NK-92 (cell line): ENCODE measurements around the gene WDR73.
"Not testable (repeated sequence)": the region's sequence is repeated elsewhere in the genome, so short reads cannot be mapped to it uniquely, and the experiment has no call there.

ENCODE experiments used
- DNase-seq: peaks from one replicate; lab custom pipeline; 2025; ENCODE audit not compliant: unreplicated experiment; lab: John Stamatoyannopoulos, UW

Gene WDR73

DNA sequence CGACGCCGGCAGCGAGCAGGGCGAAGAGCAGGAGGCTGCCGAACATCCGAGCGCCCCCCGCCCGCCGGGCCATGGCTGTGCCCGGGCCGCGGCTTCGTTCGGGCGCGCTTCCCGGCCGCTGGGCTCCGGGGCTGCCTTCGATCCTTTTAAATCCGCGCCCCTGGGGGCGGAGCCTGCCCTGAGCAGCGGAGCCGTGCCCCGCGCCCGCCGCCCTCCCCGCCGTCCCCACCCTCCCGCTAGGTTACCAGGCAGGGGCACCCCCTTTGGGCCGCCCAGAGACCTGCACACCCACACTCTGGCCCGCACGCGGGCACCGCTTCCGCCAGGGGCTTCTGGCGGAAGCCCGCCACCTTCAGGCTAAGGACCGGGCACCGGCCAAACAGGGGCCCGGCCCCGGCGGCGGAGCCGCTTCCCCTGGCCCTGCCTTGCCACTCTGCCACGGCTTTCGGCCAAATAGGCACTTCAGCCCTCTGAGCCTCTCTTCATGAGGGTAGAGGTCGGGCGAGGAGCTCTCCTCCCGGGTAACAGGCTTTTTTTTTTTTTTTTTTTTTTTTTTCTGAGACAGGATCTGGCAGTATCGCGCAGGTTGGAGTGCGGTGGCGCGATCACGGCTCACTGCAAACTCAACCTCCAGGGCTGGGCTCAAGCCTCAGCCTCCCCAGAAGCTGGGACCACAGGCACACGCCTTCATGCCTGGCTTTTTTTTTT is 4.2 kb upstream of the WDR73 start, which contains the start of gene NMB:
Gene NMB (minus strand): TSS at position 120 of the 708 bp plus-strand sequence. CDS start 47 bp downstream, at position 73.
- DNase-seq: peak; percentile 19

DNA sequence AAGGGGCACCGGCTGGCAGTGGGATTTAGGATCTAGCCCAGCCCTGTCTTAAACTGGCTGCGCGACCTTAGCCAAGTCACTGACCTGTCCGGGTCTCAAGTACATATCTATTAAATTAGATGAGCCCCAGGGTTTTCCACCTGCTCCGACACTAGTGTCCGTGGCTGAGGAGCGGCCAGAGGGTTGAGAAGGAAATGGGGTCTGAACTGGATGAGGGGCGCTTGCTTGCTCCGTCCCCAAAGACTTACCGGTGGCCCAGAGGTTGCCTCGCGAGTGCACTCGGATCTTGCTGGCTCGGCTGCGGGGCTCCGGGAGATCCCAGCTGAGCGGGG is 3.6 kb upstream of the WDR73 start:
- DNase-seq: no peak

DNA sequence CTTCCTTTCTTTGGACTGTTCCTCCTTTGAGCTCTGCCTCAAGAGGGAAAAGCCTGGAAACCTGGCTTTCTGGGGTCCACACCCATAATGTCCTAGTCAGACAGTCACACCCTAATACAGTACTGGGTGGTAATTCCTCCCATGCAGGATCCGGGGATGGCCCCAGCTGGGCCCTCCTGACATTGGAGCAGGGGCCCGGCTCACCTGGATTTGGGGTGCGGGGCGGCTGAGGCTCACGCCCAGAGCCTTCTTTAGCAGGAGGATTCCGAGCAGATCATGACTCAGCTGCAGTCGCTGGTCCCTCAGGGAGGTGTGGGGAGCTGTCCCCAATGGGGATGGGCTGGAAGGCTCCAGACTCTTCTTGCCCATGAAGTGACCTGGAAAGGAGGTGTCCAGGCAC is 2.9 kb upstream of the WDR73 start:
- no peak for DNase-seq

DNA sequence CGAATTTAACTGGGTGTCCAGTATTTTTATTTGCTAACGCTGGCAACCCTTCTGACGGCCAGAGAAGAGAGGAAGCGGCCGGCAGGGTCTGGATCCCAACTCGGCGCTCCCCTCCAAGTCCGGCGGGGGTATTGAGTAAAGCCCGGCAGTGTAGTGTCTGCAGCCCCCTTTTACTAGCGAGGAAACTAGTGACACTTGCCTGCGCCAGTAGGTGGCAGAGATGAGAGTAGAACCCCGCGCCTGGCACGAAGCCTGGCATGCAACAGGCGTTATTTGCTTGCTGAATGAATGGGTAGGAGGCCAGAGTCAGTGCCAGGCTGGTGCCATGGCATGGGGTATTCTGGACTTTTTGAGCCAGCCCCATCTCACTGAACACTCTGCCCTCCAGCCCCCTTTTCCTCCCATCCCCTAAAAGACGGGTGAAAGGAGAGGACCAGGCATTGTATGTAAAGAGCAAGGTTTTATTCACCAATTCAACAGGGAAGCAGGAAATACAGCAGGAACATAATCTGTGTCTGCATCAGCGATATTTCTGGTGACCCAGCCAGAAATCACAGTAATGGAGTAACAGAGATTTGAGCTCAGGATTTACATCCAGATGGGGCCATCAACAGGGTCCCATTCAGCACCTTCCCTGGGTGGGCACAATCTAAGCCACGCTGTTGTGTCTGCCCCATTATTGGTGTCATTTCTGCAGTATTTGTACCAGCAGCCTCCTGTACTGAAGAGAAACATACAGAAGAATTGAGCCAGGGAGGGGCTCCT is 788 bp upstream of the WDR73 start:
- no peak for DNase-seq

DNA sequence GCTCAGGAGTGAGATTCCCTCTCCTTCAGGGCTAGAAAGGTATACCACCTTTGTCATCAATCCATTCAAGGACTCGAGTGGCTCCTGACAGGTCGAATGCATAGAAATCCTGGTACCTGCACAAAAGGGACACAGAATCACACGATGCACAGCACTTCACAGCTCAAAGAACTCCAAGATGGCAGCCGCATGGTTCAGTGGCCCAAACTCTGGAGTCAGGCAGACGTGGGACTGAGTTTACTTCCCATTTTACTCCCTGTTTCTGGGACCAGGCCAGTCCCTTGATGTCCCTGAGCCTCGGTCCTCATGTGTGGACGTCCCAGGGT is 536 bp downstream of the WDR73 start:
- no peak for DNase-seq

DNA sequence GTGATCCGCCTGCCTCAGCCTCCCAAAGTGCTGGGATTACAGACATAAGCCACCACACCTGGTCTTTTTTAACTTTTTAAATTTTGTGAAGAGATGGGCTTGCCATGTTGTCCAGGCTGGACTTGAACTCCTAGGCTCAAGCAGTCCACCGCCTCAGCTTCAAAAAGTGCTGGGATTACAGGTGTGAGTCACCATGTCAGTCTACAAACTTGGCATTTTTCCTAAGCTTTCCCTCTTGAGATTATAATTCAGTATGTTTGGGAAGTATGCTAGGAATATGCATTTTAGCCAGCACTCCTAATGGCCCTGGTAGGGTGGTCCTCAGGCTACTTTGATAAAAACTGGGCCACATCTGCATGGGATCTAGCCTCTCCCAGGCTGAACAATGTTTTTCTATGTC is 4.4 kb downstream of the WDR73 start:
- no peak for DNase-seq

DNA sequence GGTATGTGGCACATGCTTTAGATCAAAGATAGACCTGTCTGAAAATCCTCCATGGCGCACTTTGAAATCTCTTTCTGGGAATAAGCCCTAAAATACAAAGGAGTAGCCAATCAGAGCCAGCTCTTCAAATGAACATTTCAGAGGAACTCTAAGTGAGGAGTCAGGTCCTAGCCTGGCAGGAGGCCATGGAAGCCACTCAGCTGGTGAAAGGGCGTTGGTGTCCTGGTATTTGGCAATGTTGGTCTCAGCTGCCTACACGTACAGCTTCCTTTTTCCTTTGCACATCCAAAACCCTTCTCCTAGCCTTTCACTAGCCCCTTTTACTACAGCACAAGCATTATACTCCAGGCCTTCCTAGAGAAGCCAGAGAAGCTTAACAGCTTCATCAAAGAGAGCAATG is 5.5 kb downstream of the WDR73 start:
- no peak for DNase-seq

DNA sequence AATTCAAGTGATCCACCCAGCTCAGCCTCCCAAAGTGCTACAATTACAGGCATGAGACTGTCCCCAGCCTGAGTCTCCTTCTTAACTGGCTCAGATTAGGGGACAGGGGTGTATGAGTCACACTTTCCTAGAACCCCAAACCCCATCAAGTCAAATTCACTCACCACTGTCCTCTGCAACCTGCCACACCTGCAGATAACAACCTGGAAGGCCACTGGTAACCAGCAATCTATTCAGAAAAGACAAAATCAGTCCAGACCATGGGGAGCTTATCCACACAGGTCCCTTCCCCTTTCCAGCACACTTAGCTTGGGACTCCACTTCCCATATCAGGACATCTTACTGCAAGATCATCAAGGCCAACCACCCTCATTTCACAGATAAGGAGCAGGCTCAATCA is 6.4 kb downstream of the WDR73 start:
- no peak for DNase-seq

DNA sequence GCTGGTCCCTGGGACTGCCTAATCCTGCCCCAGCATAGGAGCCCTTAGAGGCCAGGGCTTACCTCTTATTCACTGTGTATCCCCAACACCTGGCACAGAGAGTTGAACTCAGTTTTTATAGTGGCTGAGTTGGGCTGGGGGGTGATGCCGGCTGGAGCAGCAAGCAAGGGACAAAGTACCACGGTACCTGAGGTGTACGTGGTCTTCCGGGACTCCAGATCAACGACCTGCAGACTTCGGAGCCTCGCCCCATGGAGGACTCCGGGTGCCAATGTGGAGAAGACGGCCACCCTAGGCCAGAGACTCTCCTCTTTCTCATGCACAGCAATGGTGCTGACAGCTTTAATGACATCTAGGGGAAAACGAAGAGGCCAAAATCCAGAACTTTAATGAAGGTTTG is 8.1 kb downstream of the WDR73 start:
- no peak for DNase-seq

DNA sequence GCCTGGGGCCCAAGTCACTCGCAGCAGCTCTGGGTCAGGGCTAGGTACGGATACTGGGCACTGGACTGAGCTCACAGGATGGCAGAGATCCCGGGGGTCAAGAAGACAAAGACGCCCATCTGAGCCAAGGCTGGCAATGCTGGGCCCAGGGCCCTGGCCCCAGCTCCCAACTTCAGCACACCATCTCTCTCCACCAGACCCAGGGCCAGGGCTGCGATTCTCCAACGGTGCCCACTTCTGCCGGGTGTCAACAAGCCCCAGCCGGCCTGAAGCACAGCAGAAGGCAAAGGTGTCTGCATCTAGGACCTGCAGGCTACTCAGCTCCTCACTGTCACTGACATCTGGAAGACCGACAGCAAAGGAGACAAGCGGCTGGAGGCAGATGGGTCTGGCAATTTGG is 8.6 kb downstream of the WDR73 start:
- no peak for DNase-seq

DNA sequence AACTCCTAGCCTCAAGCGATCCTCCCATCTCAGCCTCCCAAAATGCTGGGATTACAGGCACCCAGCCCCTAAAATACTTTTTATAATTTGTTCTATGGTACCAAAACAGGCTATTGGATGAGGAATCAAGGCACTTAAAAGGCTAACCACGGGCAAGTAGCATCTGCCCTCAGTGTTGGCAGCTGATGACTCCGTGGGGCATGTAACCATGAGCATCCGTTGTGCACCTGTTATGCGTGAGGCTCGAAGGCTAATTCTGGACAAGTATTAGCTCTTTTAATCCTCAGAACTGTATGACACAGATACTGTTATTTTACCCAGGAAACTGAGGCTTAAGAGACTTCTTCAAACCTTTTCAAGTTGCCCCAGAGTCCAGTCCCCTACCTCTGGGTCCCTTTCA is 10.2 kb downstream of the WDR73 start:
- no peak for DNase-seq

DNA sequence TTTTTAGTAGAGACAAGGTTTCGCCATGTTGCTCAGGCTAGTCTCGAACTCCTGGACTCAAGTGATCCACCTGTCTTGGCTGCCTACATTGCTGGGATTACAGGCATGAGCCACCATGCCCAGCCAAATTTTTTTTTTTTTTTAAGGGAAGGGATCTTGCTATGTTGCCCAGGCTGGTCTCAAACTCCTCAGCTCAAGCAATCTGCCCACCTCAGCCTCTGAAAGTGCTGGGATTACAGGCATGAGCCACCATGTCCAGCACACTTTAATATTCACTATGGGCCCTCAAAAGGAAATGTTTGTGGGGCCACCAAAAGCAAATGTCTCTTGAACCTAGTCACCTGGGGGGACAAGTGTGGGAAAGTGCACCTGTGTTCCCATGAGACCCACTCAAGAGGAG is 11.4 kb downstream of the WDR73 start:
- DNase-seq: not testable (repeated sequence)

DNA sequence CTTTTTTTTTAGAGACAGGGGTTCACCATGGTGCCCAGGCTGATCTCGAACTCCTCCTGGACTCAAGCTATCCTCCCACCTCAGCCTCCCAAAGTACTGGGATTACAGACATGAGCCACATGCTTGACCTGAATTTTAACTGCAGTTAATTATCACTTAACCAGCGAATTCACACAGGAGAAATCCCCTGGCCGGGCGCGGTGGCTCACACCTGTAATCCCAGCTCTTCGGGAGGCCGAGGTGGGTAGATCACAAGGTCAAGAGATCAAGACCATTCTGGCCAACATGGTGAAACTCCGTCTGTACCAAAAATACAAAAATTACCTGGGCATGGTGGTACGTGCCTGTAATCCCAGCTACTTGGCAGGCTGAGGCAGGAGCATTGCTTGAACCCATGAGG is 12.2 kb downstream of the WDR73 start:
- not testable (repeated sequence) for DNase-seq

DNA sequence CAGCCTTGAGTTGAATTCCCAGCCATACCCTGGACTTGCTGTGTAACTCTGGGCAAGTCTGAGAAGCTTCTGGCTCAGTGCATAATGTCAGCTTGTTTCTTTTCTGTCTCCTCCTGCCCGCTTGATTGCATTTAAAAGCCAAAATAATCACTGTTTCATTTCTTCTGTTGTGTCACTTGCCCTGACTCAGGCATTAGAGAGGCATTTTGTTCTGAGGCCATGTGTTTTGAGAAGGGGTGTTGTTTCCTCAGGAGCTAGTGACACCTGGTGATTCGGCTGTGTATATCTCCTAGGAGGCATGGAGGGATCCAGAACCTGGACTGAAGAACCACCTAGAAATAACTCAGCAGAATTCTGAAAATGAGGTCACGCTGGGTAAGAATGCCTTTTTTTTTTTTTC is 16.0 kb downstream of the WDR73 start:
- no peak for DNase-seq

DNA sequence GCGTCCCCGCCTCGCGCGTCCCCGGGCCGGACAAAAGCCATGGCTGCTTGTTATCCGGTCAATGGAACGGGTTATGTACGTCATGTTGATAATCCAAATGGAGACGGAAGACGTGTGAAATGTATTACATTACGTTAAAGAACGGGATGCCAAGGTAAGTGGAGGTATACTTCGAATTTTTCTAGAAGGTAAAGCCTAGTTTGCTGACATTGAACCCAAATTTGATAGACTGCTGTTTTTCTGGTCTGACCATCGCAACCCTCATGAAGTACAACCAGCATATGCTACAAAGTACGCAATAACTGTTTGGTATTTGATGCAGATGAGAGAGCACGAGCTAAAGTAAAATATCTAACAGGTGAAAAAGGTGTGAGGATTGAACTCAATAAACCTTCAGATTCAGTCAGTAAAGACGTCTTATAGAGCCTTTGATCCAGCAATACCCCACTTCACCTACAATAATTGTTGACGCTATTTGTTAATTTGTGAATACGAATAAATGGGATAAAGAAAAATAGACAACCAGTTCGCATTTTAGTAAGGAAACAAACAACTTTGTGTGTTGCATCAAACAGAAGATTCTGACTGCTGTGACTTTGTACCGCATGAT is 19.8 kb downstream of the WDR73 start:
- DNase-seq: no peak

DNA sequence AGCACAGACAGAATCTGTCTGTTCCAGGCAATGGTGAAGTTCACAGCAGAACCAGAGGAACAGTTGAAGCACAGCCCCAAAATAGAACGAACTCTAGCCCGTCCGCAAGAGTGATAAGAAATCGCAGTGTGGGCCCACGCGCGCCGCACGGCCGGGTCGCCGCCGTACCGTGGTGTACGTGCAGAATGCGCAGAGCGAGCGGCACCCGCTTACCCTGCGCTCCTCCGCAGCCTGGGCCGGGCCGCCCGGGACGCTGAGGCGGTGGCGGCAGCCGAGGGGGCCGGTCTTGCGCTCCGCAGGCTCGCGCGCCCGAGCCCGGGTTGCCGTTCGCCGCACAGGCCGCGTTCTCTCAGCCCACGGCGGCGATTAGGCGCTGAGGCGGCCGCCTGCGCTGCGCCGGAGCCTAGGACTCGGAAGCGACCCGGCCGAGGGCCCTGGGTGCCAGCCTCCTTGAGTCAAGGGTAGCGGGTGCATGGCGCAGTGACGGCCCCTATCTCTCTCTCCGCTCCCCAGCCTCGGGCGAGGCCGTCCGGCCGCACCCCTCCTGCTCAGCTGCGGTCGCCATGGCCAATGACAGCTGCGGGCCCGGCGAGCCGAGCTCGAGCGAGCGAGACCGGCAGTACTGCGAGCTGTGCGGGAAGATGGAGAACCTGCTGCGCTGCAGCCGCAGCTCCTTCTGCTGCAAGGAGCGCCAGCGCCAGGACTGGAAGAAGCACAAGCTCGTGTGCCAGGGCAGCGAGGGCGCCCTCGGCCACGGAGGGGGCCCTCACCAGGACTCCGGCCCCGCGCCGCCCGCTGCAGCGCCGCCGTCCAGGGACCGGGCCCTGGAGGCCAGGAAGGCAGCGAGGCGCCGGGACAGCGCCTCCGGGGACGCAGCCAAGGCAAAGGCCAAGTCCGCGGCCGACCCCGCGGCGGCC is 20.5 kb downstream of the WDR73 start:
- no peak for DNase-seq

DNA sequence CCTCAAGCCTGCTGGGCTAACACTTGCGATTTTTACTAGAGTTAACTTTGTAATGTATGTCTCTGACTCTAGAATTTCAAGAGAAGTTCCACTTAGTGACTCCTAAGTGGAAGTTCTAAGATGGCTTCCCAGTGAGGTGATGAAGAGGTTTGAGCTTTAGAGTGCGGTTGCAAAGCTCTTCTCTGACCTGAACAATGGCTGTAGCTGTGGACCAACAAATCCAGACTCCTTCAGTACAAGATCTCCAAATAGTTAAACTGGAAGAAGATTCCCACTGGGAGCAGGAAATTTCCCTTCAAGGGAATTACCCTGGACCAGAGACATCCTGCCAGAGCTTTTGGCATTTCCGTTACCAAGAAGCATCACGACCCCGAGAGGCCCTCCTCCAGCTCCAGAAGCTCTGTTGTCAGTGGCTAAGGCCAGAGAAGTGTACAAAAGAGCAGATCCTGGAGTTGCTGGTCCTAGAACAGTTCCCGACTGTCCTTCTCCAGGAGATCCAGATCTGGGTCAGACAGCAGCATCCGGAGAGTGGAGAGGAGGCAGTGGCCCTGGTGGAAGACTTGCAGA is 22.3 kb downstream of the WDR73 start:
- no peak for DNase-seq

DNA sequence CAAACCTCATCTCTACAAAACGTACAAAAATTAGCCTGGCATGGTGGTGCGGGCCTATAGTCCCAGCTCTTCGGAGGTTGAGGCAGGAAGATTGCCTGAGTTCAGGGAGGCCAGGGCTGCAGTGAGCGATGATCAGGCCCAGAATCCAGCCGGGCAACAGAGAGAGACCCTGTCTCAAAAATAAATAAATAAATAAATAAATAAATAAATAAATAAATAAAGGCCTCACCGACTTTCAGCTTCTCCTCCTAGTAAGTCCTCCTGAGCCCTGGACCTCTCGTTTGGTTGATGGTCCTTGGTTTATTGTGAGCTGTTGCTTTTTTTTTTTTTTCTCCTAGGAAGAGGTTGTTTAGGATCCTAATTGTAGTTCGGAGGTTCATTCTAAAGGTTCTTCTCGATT is 25.1 kb downstream of the WDR73 start:
- no peak for DNase-seq

DNA sequence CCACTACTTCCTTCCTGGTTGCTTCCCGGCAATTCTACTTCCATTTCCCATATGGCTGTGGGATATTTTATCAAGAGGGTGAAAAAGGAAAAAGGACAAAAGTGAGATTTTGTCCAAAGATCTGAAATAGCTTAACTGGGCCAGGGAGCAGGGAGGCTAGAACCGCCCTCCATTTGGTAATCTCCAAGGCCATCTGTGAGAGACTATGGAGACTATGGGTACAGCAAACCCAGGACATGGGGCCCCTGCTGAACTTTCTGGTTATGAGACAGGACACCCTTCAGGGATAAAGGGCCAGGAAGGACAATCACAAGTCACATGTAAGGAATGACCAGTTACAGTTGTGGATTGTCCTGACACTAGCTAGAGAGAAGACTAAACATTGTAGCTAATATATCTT is 29.0 kb downstream of the WDR73 start:
- DNase-seq: no peak

DNA sequence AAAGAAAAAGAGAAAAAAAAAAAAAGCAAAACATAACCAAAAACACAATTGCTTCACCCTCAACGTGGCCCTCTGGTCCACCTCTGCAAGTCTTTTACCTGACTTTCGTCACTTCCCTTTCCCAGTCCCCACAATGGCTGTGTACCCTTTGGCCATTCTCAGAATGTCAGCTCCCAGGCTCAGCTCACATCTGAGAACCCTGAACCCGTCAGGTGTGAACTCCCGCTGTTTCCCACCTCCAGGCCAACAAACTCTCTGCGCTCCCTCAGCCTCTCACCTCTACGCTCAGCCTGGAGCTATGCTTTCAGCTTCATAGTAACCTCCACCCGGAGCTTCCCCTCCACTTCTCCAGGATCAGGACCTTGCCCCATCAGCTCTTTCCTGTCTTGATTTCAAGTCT is 29.7 kb downstream of the WDR73 start:
- DNase-seq: no peak

DNA sequence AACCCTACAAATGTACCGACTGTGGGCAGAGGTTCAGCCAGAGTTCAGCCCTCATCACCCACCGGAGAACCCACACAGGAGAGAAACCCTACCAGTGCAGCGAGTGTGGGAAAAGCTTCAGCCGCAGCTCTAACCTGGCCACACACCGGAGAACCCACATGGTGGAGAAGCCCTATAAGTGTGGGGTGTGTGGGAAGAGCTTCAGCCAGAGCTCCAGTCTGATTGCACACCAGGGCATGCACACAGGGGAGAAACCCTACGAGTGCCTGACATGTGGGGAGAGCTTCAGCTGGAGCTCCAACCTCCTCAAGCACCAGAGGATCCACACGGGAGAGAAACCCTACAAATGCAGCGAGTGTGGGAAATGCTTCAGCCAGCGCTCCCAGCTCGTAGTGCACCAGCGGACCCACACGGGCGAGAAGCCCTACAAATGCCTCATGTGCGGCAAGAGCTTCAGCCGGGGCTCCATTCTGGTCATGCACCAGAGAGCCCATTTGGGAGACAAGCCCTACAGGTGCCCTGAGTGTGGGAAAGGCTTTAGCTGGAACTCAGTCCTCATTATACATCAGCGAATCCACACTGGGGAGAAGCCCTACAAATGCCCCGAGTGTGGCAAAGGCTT is 32.6 kb downstream of the WDR73 start:
- DNase-seq: no peak
